Measurements from ENCODE around the gene GUCY1A2.
"Not testable (repeated sequence)": the region's sequence is repeated elsewhere in the genome, so short reads cannot be mapped to it uniquely, and the experiment has no call there.

Gene GUCY1A2

DNA sequence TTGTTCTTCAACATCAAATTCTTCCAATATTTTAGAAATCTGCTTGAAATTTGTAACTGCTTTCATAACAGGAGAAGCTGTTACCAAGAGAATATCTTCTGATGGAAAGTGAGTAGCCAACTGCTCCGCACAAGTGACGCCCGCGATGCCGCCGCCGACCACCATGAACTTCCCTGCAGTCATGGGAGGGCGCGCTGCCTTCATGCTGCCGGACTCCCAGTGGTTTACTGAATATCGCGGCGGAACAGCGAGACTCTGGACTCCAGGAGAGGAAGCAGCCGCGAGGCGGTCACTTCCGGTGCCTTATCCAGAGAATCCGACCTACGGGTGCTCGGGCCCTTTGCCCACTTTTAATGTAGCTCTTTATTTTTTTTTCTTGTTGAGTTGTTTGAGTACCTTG lies 190.6 kb downstream of the GUCY1A2 start:
- Histone ChIP-seq H2AK5ac (ENCODE audit: low read length) (no peak overlapping the region), H3K36me3 (ENCODE audit: control insufficient read depth in 1 of 2, insufficient read depth in 2 of 2, low read length in 2 of 2) (no peaks in the 10 kb centered on the region), H3K23ac (ENCODE audit: low read length) (no peak overlapping the region), H3K4ac (ENCODE audit: low read depth, low read length) (no peak overlapping the region), H3K18ac (ENCODE audit: low read length) (no peak overlapping the region), H2BK120ac (ENCODE audit: insufficient read depth, low read length, poor library complexity) (no peak overlapping the region), H2AFZ (ENCODE audit: insufficient read depth, low read length, poor library complexity) (no peak overlapping the region), H3K9ac (ENCODE audit: low read length) (no peak overlapping the region), H4K91ac (ENCODE audit: low read depth, low read length) (no peak overlapping the region), H3K27me3 (ENCODE audit: insufficient read depth, low read length) (no peaks in the 10 kb centered on the region), H3K79me1 (ENCODE audit: low read length) (no peaks in the 10 kb centered on the region), H3K4me2 (ENCODE audit: low read length) (no peak overlapping the region), H2BK12ac (ENCODE audit: low read length) (no peak overlapping the region), H2BK5ac (ENCODE audit: low read depth, low read length, poor library complexity) (no peak overlapping the region), H4K12ac (ENCODE audit: low read depth, low read length) (no peak overlapping the region), H3K14ac (ENCODE audit: low read length) (no peak overlapping the region), H3K9me3 (ENCODE audit: insufficient read depth, low read depth, low read length) (no peaks in the 10 kb centered on the region), H4K8ac (ENCODE audit: low read depth, low read length) (no peak overlapping the region), H3K4me3 (ENCODE audit: low read depth, low read length) (no peak overlapping the region), H3K27ac (ENCODE audit: low read depth, low read length) (no peak overlapping the region), H3K79me2 (ENCODE audit: control insufficient read depth, insufficient read depth, low read length, poor library complexity) (no peaks in the 10 kb centered on the region), H3K4me1 (ENCODE audit: control insufficient read depth in 1 of 2, insufficient read depth in 2 of 2, low read length in 2 of 2) (no peaks in the 10 kb centered on the region)
- no peak for DNase-seq
- WGBS (ENCODE audit: extremely low coverage, insufficient coverage, insufficient read length): no CpG with 5 or more reads among the region's 21 CpGs

DNA sequence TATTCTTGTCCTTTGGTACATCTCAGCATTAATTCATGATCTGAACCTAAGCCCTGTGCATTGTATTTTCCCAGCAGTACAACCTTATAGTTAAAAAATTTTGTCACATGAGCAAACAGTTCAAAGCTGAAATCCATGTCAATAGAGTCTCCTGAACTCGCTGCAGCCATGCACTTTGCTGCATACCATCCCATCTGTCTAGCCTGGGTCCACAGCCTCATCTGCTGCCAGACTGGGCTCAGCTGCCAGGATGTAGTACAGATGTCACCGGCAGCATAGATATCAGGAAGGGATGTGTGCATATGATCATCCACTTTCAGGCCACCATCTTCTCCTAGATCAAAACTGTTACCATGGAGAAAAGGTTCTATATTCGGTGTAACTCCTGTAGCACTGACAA lies 191.7 kb downstream of the GUCY1A2 start:
- H2BK12ac ChIP-seq (ENCODE audit: low read length); H2AFZ ChIP-seq (ENCODE audit: insufficient read depth, low read length, poor library complexity); H2BK120ac ChIP-seq (ENCODE audit: insufficient read depth, low read length, poor library complexity); H3K4ac ChIP-seq (ENCODE audit: low read depth, low read length); H3K4me2 ChIP-seq (ENCODE audit: low read length); H4K91ac ChIP-seq (ENCODE audit: low read depth, low read length); DNase-seq; H3K14ac ChIP-seq (ENCODE audit: low read length); H3K9me3 ChIP-seq (ENCODE audit: insufficient read depth, low read depth, low read length); H3K4me1 ChIP-seq (ENCODE audit: control insufficient read depth in 1 of 2, insufficient read depth in 2 of 2, low read length in 2 of 2); H3K79me1 ChIP-seq (ENCODE audit: low read length); H3K4me3 ChIP-seq (ENCODE audit: low read depth, low read length); H2AK5ac ChIP-seq (ENCODE audit: low read length); H3K23ac ChIP-seq (ENCODE audit: low read length); H3K9ac ChIP-seq (ENCODE audit: low read length); H3K79me2 ChIP-seq (ENCODE audit: control insufficient read depth, insufficient read depth, low read length, poor library complexity); H3K36me3 ChIP-seq (ENCODE audit: control insufficient read depth in 1 of 2, insufficient read depth in 2 of 2, low read length in 2 of 2); H4K12ac ChIP-seq (ENCODE audit: low read depth, low read length); H3K18ac ChIP-seq (ENCODE audit: low read length); H4K8ac ChIP-seq (ENCODE audit: low read depth, low read length); H3K27ac ChIP-seq (ENCODE audit: low read depth, low read length); H2BK5ac ChIP-seq (ENCODE audit: low read depth, low read length, poor library complexity); H3K27me3 ChIP-seq (ENCODE audit: insufficient read depth, low read length): not testable (repeated sequence)
- WGBS (ENCODE audit: extremely low coverage, insufficient coverage, insufficient read length): no CpG with 5 or more reads among the region's 3 CpGs

DNA sequence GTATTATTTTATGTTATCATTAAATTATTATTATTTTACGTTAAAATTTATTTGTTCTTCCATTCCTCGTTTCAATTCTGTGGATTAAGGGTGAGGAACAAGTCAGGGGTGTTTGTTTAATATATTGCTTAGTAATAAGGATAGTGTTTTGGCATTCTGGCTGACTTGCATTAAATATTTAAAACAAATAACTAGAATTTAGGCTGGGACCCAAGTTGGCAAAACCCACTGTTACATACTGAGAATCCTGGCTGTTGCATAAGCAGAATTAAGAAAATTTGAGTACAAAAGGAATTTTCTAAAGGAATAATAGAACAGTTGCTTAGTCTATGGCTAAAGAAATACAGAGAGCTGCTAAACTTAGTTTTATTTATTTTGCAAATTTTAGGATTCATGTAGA lies 196.4 kb downstream of the GUCY1A2 start:
- Histone ChIP-seq H3K27ac (ENCODE audit: low read depth, low read length) (no peak overlapping the region), H3K9me3 (ENCODE audit: insufficient read depth, low read depth, low read length) (no peaks in the 10 kb centered on the region), H3K4me1 (ENCODE audit: control insufficient read depth in 1 of 2, insufficient read depth in 2 of 2, low read length in 2 of 2) (no peaks in the 10 kb centered on the region), H2BK5ac (ENCODE audit: low read depth, low read length, poor library complexity) (no peak overlapping the region), H3K79me2 (ENCODE audit: control insufficient read depth, insufficient read depth, low read length, poor library complexity) (no peaks in the 10 kb centered on the region), H2AFZ (ENCODE audit: insufficient read depth, low read length, poor library complexity) (no peak overlapping the region), H3K4ac (ENCODE audit: low read depth, low read length) (no peak overlapping the region), H3K14ac (ENCODE audit: low read length) (no peak overlapping the region), H3K4me3 (ENCODE audit: low read depth, low read length) (no peak overlapping the region), H4K8ac (ENCODE audit: low read depth, low read length) (no peak overlapping the region), H3K79me1 (ENCODE audit: low read length) (no peaks in the 10 kb centered on the region), H4K91ac (ENCODE audit: low read depth, low read length) (no peak overlapping the region), H3K27me3 (ENCODE audit: insufficient read depth, low read length) (no peaks in the 10 kb centered on the region), H3K9ac (ENCODE audit: low read length) (no peak overlapping the region), H3K4me2 (ENCODE audit: low read length) (no peak overlapping the region), H3K23ac (ENCODE audit: low read length) (no peak overlapping the region), H2AK5ac (ENCODE audit: low read length) (no peak overlapping the region), H3K18ac (ENCODE audit: low read length) (no peak overlapping the region), H2BK120ac (ENCODE audit: insufficient read depth, low read length, poor library complexity) (no peak overlapping the region), H2BK12ac (ENCODE audit: low read length) (no peak overlapping the region), H3K36me3 (ENCODE audit: control insufficient read depth in 1 of 2, insufficient read depth in 2 of 2, low read length in 2 of 2) (no peaks in the 10 kb centered on the region), H4K12ac (ENCODE audit: low read depth, low read length) (no peak overlapping the region)
- no peak for DNase-seq
- no CpG with 5 or more reads among the region's 2 CpGs for WGBS (ENCODE audit: extremely low coverage, insufficient coverage, insufficient read length)

DNA sequence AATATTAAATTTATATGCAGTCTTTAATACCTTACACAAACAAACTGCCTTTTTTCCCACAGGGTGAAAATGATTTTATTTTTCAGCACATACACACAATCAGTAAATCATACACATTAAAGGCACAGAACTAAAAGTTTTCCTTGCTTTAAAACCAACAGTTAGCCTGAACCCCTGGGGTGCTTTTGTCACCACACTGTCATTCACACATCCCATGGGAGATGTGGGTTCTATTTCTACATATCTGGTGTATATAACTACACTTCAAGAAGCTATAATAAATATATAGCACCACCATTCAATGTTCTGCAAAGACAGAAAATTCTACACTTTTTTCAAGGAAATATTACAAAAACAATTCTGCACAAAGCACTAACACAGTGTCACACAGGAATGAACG lies 197.0 kb downstream of the GUCY1A2 start:
- Histone ChIP-seq H3K4me1 (ENCODE audit: control insufficient read depth in 1 of 2, insufficient read depth in 2 of 2, low read length in 2 of 2) (no peaks in the 10 kb centered on the region), H2BK120ac (ENCODE audit: insufficient read depth, low read length, poor library complexity) (no peak overlapping the region), H3K36me3 (ENCODE audit: control insufficient read depth in 1 of 2, insufficient read depth in 2 of 2, low read length in 2 of 2) (no peaks in the 10 kb centered on the region), H3K79me1 (ENCODE audit: low read length) (no peaks in the 10 kb centered on the region), H3K9ac (ENCODE audit: low read length) (no peak overlapping the region), H3K27me3 (ENCODE audit: insufficient read depth, low read length) (no peaks in the 10 kb centered on the region), H2BK5ac (ENCODE audit: low read depth, low read length, poor library complexity) (no peak overlapping the region), H2BK12ac (ENCODE audit: low read length) (no peak overlapping the region), H2AK5ac (ENCODE audit: low read length) (no peak overlapping the region), H3K14ac (ENCODE audit: low read length) (no peak overlapping the region), H3K9me3 (ENCODE audit: insufficient read depth, low read depth, low read length) (no peaks in the 10 kb centered on the region), H3K18ac (ENCODE audit: low read length) (no peak overlapping the region), H3K79me2 (ENCODE audit: control insufficient read depth, insufficient read depth, low read length, poor library complexity) (no peaks in the 10 kb centered on the region), H3K27ac (ENCODE audit: low read depth, low read length) (no peak overlapping the region), H4K12ac (ENCODE audit: low read depth, low read length) (no peak overlapping the region), H3K4me2 (ENCODE audit: low read length) (no peak overlapping the region), H2AFZ (ENCODE audit: insufficient read depth, low read length, poor library complexity) (no peak overlapping the region), H4K91ac (ENCODE audit: low read depth, low read length) (no peak overlapping the region), H4K8ac (ENCODE audit: low read depth, low read length) (no peak overlapping the region), H3K23ac (ENCODE audit: low read length) (no peak overlapping the region), H3K4me3 (ENCODE audit: low read depth, low read length) (no peak overlapping the region), H3K4ac (ENCODE audit: low read depth, low read length) (no peak overlapping the region)
- no peak for DNase-seq
- WGBS (ENCODE audit: extremely low coverage, insufficient coverage, insufficient read length): no CpG with 5 or more reads among the region's 1 CpG
